NT2/D1 (cell line): Measurements from ENCODE around the gene UBAP1L.

ENCODE experiments used
- DNase-seq: peaks from one replicate; pipeline ENCODE4 v3.0.0-alpha.2; 2011; ENCODE audit warnings: low read depth, low spot score
- H3K27me3 ChIP-seq: 2 replicates; pipeline ENCODE4 v1.6.0; 2011; ENCODE audit warnings: mild to moderate bottlenecking; ENCODE audit not compliant: insufficient read length, insufficient read depth
- H3K36me3 ChIP-seq: 2 replicates; pipeline ENCODE4 v1.6.1; 2011; ENCODE audit warnings: mild to moderate bottlenecking, low read length, mixed read lengths; ENCODE audit not compliant: insufficient read depth, insufficient read length
- H3K4me1 ChIP-seq: 2 replicates; pipeline ENCODE4 v1.5.1; 2011; ENCODE audit not compliant: insufficient read depth, insufficient read length
- H3K4me3 ChIP-seq: 2 replicates; pipeline ENCODE4 v1.5.1; 2011; ENCODE audit warnings: low read depth; ENCODE audit not compliant: insufficient read length
- H3K9ac ChIP-seq: 2 replicates; pipeline ENCODE4 v1.6.0; 2011; ENCODE audit warnings: low read depth; ENCODE audit not compliant: insufficient read length
- H3K9me3 ChIP-seq: 2 replicates; pipeline ENCODE4 v1.5.1; 2011; ENCODE audit warnings: mild to moderate bottlenecking, low read length; ENCODE audit not compliant: insufficient read depth
- SUZ12 ChIP-seq: IDR thresholded peaks from 2 replicates; pipeline ENCODE4 v1.6.1; 2011; ENCODE audit not compliant: insufficient read length, insufficient read depth; ENCODE audit errors: extremely low read depth
- YY1 ChIP-seq: IDR thresholded peaks from 2 replicates; pipeline ENCODE4 v1.6.1; 2011; ENCODE audit not compliant: insufficient read length, insufficient read depth
- ZNF274 ChIP-seq: IDR thresholded peaks from 2 replicates; pipeline ENCODE4 v1.6.1; 2011; ENCODE audit warnings: mild to moderate bottlenecking, low read depth, low read length

Gene UBAP1L

DNA sequence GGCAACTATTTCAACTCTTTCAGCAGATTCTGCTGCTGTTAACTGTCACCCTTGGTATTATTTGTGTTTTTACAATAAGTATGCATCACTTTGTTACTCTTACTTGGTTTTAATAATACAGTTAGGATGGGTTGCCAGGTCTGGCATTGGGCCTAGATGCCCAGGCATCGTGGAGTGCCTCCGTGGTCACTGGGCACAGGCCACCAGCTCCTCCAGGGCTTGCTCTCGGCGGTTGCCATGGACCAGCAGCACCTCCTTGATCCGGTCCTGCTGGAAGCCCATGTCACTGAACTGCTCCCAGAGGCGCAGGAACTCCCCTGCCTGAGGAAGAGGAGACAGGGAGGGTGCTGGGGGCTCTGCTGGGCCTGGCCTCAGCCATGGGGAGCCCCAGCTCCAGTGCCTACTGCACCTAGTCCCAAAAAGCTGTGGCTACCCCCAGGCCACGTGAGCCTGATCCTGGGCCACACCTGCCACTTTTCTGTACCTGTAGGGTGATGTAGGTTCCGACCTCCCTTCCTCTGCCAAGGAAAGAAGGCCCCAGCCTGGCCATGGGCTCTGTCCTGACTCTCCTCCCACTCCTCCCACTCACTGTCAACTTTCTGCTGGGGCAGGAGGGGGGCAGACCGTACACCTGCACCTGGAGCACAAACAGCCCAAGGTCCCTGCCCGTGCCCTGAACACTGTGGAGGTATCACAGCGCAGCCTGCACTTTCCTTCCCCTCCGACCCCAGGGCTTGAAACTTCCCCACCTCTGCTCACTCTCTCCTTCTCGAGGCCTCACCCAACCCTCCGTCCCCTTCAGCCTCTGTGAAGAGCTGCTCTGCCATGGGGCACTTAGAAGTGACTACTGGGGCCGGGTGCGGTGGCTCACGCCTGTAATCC, 21.8 kb downstream of the UBAP1L start:
- no peaks in the 10 kb centered on the region for H3K36me3 ChIP-seq
- H3K27me3 ChIP-seq: no peaks in the 10 kb centered on the region
- H3K4me1 ChIP-seq: peaks cover 21% of the 10 kb centered on the region
- H3K9me3 ChIP-seq: no peaks in the 10 kb centered on the region
- no peak overlapping the region for H3K4me3 ChIP-seq
- TF ChIP-seq SUZ12: no peak
- no peak for TF ChIP-seq ZNF274
- TF ChIP-seq YY1: no peak
- DNase-seq: no peak
- no peak overlapping the region for H3K9ac ChIP-seq

- Histone ChIP-seq H3K9me3 (no peaks in the 10 kb centered on the region), H3K36me3 (no peaks in the 10 kb centered on the region), H3K27me3 (no peaks in the 10 kb centered on the region), H3K9ac (no peak overlapping the region), H3K4me1 (peaks cover 27% of the 10 kb centered on the region), H3K4me3 (no peak overlapping the region)
- no peak for DNase-seq
- TF ChIP-seq SUZ12 (no peak), YY1 (no peak), ZNF274 (no peak)
These were observed 22.8 kb downstream of the UBAP1L start for GRCh38 chr15:65091946-65092770.

DNA sequence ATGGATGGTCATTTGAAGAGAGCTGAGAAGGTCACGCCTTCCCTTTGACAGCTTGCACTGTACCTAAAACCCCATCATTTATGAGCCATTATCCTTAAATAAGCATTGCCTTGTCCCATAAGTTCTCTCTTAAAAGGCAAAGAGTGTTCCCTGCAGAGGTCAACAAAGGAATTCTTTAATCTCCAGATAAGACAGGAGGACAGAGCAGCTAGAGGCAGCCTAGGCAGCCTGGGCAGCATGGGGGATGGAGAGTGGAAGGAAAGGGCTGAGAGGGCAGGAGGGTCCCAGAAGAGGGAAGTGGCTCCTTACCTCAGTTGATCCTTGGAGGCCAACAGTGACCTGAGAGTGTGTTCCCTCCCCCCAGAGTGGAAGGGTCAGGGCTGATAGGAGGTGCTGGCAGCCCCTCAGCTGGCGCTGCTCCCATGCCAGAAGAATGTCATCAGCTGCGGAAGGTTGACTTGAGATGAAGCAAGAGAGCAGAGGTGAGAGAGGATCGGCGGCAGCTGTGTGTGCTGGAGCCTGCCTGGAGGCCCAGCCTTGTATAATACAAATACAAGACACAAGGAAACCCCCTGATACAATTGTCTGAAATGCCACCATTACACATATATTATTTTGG, 25.7 kb downstream of the UBAP1L start:
- Histone ChIP-seq H3K9ac (no peak overlapping the region), H3K4me1 (peaks cover 31% of the 10 kb centered on the region), H3K36me3 (no peaks in the 10 kb centered on the region), H3K4me3 (no peak overlapping the region), H3K9me3 (no peaks in the 10 kb centered on the region), H3K27me3 (no peaks in the 10 kb centered on the region)
- no peak for DNase-seq
- no peak for TF ChIP-seq YY1
- no peak for TF ChIP-seq ZNF274
- TF ChIP-seq SUZ12: no peak

GRCh38 chr15:65088643-65089021, 26.4 kb downstream of the UBAP1L start:
- no peak overlapping the region for H3K9ac ChIP-seq
- DNase-seq: no peak
- H3K9me3 ChIP-seq: no peaks in the 10 kb centered on the region
- peaks cover 38% of the 10 kb centered on the region for H3K4me1 ChIP-seq
- H3K36me3 ChIP-seq: no peaks in the 10 kb centered on the region
- H3K4me3 ChIP-seq: no peak overlapping the region
- TF ChIP-seq ZNF274: no peak
- H3K27me3 ChIP-seq: no peaks in the 10 kb centered on the region

DNA sequence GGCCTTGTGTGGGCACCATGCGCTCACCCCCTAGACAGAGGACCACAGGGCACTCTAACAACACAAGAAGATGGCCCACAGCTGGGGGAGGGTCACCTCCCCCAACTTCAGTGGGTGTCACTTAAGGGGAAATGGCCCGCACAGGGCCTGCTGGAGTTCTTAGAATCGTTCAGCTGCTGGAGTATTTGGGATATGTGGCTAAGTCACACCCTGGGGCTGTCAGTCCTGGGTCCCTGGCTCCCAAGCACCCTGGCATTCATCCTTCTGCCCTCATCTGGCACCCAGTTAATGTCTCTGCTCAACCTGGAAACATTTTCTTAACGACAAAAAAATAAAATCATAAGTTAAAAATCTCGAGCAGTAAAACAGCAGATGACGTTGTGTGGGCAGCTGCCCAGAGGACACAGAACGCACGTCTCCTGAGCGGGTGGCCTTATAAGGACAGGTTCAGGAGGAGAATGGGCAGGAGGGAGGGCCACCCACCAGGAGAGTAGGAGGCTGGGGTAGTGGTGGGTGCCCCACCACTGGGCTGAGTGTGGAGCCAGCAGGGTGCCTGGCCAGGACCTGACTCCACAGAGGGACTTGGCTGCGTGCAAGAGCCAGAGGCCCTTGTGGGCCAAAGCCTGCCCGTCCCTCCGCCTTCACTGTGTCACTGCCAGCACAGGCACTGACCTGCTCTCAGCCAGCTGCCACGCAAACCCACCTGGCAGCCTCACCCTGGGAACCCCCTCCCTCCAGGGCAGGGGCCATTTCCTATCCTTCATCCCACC, 26.9 kb downstream of the UBAP1L start:
- no peaks in the 10 kb centered on the region for H3K9me3 ChIP-seq

GRCh38 chr15:65087411-65087810, 27.6 kb downstream of the UBAP1L start:
- Histone ChIP-seq H3K9me3 (no peaks in the 10 kb centered on the region), H3K4me1 (peaks cover 45% of the 10 kb centered on the region), H3K4me3 (no peak overlapping the region), H3K27me3 (no peaks in the 10 kb centered on the region), H3K36me3 (no peaks in the 10 kb centered on the region), H3K9ac (peak overlapping the region; percentile 22)
- no peak for DNase-seq
- TF ChIP-seq SUZ12: no peak

More for the DNA sequence above, 26.9 kb downstream of the UBAP1L start:
- peak overlapping the region; percentile 22 for H3K9ac ChIP-seq
- no peak for DNase-seq
- H3K36me3 ChIP-seq: no peaks in the 10 kb centered on the region
- no peak overlapping the region for H3K4me3 ChIP-seq
- no peaks in the 10 kb centered on the region for H3K27me3 ChIP-seq
- H3K4me1 ChIP-seq: peaks cover 41% of the 10 kb centered on the region
- TF ChIP-seq YY1 (no peak), SUZ12 (no peak), ZNF274 (no peak)

GRCh38 chr15:65086680-65087111, 28.3 kb downstream of the UBAP1L start:
- no peaks in the 10 kb centered on the region for H3K9me3 ChIP-seq
- H3K27me3 ChIP-seq: no peaks in the 10 kb centered on the region
- no peak for TF ChIP-seq YY1
- TF ChIP-seq SUZ12: no peak
- no peak for TF ChIP-seq ZNF274
- no peak for DNase-seq
- no peak overlapping the region for H3K4me3 ChIP-seq
- H3K4me1 ChIP-seq: peaks cover 53% of the 10 kb centered on the region
- no peak overlapping the region for H3K9ac ChIP-seq
- H3K36me3 ChIP-seq: no peaks in the 10 kb centered on the region
